MM.1S (cell line): ENCODE measurements around the gene PPM1H.

Source experiments
- CTCF ChIP-seq: fragments of 300-600 bp; sonication (generic); IDR thresholded peaks from 2 replicates; pipeline ENCODE4 v1.5.1; 2016; ENCODE audit warnings: antibody characterized with exemption, low read length, mixed read lengths
- EZH2phosphoT487 ChIP-seq: fragments of 300-600 bp; sonication (generic); IDR thresholded peaks from 2 replicates; pipeline ENCODE4 v1.6.1; 2018; ENCODE audit warnings: antibody characterized with exemption, low read length

GRCh38 chr12:62647586-62647985 is 287.4 kb downstream of the PPM1H start:
- TF ChIP-seq CTCF (no peak), EZH2phosphoT487 (no peak)
